Progenitor cell of endocrine pancreas (in vitro differentiated cells): ENCODE results near the gene EFEMP1. TPM values are rescaled to one million over a fixed set of nuclear protein-coding genes. Genes with fewer than 3 reads are reported as not detected.

ENCODE experiments used
- DNase-seq: peaks from one replicate; pipeline ENCODE4 v3.0.0; 2021; ENCODE audit warnings: low spot score; ENCODE audit not compliant: unreplicated experiment
- H3K27ac Mint-ChIP-seq: 2 replicates; pipeline ENCODE4 v1.8.0; 2021; ENCODE audit warnings: mild to moderate bottlenecking, moderate library complexity, mixed read lengths
- H3K27me3 Mint-ChIP-seq: 2 replicates; pipeline ENCODE4 v1.8.0; 2021; ENCODE audit warnings: mixed read lengths
- H3K36me3 Mint-ChIP-seq: 2 replicates; pipeline ENCODE4 v1.8.0; 2022; ENCODE audit warnings: mixed read lengths; ENCODE audit not compliant: insufficient read depth
- H3K4me1 Mint-ChIP-seq: 2 replicates; pipeline ENCODE4 v1.8.0; 2021; ENCODE audit warnings: low read depth, mixed read lengths
- H3K4me3 Mint-ChIP-seq: 2 replicates; pipeline ENCODE4 v1.8.0; 2021; ENCODE audit warnings: low read depth, mild to moderate bottlenecking, moderate library complexity, mixed read lengths
- H3K9me3 Mint-ChIP-seq: 2 replicates; pipeline ENCODE4 v1.8.0; 2021; ENCODE audit warnings: low read depth, mixed read lengths
- total RNA-seq: library from RNA; stranded (reverse); gene quantifications from 2 replicates; pipeline ENCODE4 v1.2.1, GENCODE V29; 2021
- TF ChIP-seq, protein P1 (sequence below): fragments of 200-600 bp; sonication (generic); IDR thresholded peaks from one replicate; pipeline ENCODE4 v1.5.0; 2021; ENCODE audit warnings: antibody characterized with exemption, mild to moderate bottlenecking; ENCODE audit not compliant: unreplicated experiment

Gene EFEMP1
- total RNA-seq, 1 donor from 2014 or later = 37.6 TPM

DNA sequence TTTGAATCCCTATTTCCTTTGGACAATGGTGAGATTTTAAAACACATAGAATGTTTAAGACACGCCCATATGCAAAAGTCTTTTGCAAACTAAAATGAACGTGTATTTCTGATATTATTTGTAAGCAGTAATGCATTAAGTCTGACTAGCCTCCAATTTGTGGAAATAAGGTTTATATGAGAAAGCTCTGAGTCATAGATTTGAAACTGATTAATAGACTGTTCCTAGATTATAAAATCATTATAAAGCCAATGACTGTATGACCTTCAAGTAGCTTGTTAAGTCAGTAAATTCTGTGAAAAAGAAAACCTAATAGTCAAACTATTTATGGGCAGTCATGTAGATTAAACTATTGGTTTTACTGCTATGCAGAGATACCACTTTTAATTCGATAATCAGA lies 12.8 kb upstream of the EFEMP1 start:
- Mint-ChIP-seq H3K27ac (no peak overlapping the region), H3K4me3 (no peak overlapping the region), H3K4me1 (peaks cover 4% of the 10 kb centered on the region), H3K27me3 (peaks cover 5% of the 10 kb centered on the region), H3K9me3 (no peaks in the 10 kb centered on the region), H3K36me3 (no peaks in the 10 kb centered on the region)
- TF ChIP-seq, protein P1, sequence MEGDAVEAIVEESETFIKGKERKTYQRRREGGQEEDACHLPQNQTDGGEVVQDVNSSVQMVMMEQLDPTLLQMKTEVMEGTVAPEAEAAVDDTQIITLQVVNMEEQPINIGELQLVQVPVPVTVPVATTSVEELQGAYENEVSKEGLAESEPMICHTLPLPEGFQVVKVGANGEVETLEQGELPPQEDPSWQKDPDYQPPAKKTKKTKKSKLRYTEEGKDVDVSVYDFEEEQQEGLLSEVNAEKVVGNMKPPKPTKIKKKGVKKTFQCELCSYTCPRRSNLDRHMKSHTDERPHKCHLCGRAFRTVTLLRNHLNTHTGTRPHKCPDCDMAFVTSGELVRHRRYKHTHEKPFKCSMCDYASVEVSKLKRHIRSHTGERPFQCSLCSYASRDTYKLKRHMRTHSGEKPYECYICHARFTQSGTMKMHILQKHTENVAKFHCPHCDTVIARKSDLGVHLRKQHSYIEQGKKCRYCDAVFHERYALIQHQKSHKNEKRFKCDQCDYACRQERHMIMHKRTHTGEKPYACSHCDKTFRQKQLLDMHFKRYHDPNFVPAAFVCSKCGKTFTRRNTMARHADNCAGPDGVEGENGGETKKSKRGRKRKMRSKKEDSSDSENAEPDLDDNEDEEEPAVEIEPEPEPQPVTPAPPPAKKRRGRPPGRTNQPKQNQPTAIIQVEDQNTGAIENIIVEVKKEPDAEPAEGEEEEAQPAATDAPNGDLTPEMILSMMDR = no peak
- DNase-seq = no peak

DNA sequence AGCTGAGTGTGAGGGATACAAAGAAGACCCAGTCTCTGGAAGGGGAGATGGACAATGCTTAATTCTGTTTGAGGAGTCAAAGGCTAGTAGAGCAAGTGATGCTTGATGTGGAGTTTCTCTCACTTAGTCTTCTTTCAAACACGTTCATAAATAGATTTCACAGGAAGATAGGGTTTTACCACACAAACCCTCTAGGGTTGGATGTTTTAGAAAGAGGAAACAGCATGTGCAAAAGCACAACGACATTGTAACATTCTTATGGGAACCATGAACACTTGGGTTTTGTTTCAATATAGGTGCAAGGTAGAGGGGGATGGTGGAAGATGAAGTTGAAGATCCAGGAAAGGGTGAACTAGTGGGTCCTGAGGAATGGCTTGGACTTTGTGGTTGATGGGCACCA lies 10.8 kb upstream of the EFEMP1 start:
- peaks cover 8% of the 10 kb centered on the region for H3K4me1 Mint-ChIP-seq
- no peak for DNase-seq
- TF ChIP-seq, protein P1 = no peak
- H3K27me3 Mint-ChIP-seq = peaks cover 5% of the 10 kb centered on the region
- H3K4me3 Mint-ChIP-seq = no peak overlapping the region
- no peaks in the 10 kb centered on the region for H3K36me3 Mint-ChIP-seq
- no peak overlapping the region for H3K27ac Mint-ChIP-seq
- H3K9me3 Mint-ChIP-seq = no peaks in the 10 kb centered on the region

DNA sequence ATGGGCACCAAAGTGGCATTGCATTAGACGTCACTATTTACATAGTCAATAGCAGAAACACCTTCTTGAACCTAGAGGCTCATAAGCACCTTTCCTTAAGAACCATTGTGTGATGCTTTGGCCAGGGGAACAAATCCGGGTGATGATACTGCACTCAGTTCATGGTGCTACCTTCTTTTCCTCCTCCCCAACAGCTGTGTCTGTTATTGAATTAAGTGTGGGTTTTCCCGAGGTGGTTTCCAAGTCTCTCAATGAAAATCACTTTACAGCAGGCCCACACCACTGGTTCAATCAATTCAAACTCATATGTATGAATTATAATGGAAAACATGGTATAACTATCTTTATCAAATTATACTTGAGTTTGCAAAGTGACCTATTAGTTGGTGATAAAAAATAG lies 9.3 kb upstream of the EFEMP1 start:
- H3K27ac Mint-ChIP-seq = no peak overlapping the region
- peaks cover 5% of the 10 kb centered on the region for H3K27me3 Mint-ChIP-seq
- no peaks in the 10 kb centered on the region for H3K36me3 Mint-ChIP-seq
- H3K4me3 Mint-ChIP-seq = no peak overlapping the region
- peaks cover 8% of the 10 kb centered on the region for H3K4me1 Mint-ChIP-seq
- H3K9me3 Mint-ChIP-seq = no peaks in the 10 kb centered on the region
- no peak for DNase-seq
- TF ChIP-seq, protein P1 = no peak

DNA sequence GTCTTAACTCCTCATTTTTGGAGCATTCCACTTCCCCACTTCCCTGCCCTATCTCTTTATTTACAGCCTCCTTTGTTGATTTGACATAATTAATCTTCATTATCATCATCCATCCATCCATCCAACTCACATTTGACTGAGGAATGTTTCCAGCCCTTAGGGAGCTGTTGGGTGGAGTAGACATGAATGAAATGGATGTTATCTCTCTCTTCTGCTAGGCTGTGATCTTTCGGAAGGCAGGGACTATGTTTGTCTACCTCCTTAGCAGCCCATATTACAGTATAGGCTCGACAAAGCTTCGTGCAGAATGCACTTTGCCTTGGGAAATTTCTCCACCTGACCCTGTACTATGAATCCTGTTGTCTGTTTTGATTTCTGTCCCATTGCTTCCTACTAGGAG lies 7.7 kb upstream of the EFEMP1 start:
- Mint-ChIP-seq H3K4me1 (peaks cover 8% of the 10 kb centered on the region), H3K36me3 (no peaks in the 10 kb centered on the region), H3K27ac (no peak overlapping the region), H3K4me3 (no peak overlapping the region), H3K9me3 (no peaks in the 10 kb centered on the region), H3K27me3 (peaks cover 15% of the 10 kb centered on the region)
- TF ChIP-seq, protein P1 = no peak
- no peak for DNase-seq

DNA sequence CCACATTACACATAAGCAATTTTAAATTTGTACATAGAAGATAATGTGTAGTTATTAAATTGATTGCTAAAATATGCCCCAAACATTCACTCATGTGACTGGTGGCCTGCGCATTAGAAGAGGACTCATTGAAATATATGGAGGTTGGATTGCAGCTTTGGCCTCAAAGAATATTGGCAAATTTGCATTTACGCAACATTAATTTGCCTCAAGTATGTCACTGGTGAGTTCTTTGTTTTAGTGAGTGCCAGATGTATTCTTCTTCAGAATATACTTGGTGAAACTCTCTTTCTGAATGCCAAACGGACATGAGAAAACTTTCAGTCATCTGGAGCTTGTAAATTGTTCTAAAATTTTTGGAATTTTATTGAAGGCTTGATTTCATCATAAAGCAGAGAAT lies 5.9 kb upstream of the EFEMP1 start:
- H3K4me1 Mint-ChIP-seq = peaks cover 8% of the 10 kb centered on the region
- TF ChIP-seq, protein P1 = no peak
- no peak overlapping the region for H3K27ac Mint-ChIP-seq
- no peak for DNase-seq
- H3K4me3 Mint-ChIP-seq = no peak overlapping the region
- H3K9me3 Mint-ChIP-seq = no peaks in the 10 kb centered on the region
- H3K27me3 Mint-ChIP-seq = peaks cover 25% of the 10 kb centered on the region
- no peaks in the 10 kb centered on the region for H3K36me3 Mint-ChIP-seq
